Urinary bladder (tissue), 4 donors: ENCODE results near the gene MYL12B. TPM values are rescaled to one million over a fixed set of nuclear protein-coding genes. Genes with fewer than 3 reads are reported as not detected.

Source experiments
- DNase-seq: peaks from one replicate; pipeline ENCODE4 v3.0.0-alpha.2; 2015; ENCODE audit errors: extremely low spot score
- H3K27ac ChIP-seq: one replicate; pipeline ENCODE4 v1.5.1; 2013; ENCODE audit warnings: low read depth, mild to moderate bottlenecking, moderate library complexity
- H3K36me3 ChIP-seq: one replicate; pipeline ENCODE4 v1.6.1; 2013; ENCODE audit warnings: mild to moderate bottlenecking, moderate library complexity; ENCODE audit not compliant: insufficient read depth
- H3K4me1 ChIP-seq: one replicate; pipeline ENCODE4 v1.6.1; 2013; ENCODE audit warnings: mild to moderate bottlenecking, moderate library complexity; ENCODE audit not compliant: insufficient read depth
- H3K4me3 ChIP-seq: one replicate; pipeline ENCODE4 v1.5.1; 2013; ENCODE audit warnings: low read depth, low read length
- WGBS: extraction: QIAGEN DNeasy Blood & Tissue Kit; methylation state at CpG from one replicate; pipeline ENCODE4 v1.1.7; 2013; 5-methylcytosine and 5-hydroxymethylcytosine counted together
- polyA plus RNA-seq: library from polyadenylated mRNA; stranded (reverse); fragments of 200-250 nt; gene quantifications from one replicate; pipeline ENCODE4 v1.2.3, GENCODE V29; 2013
- total RNA-seq: library from RNA; depleted of rRNA; stranded (reverse); fragments of >200 nt; gene quantifications from one replicate; pipeline ENCODE4 v1.2.3, GENCODE V29; 2014
- donor health status: healthy with polysubstance abuse.
- donor health status: healthy.

MYL12B gene
- total and polyA plus RNA-seq, 2 donors = 264 to 320 TPM

DNA sequence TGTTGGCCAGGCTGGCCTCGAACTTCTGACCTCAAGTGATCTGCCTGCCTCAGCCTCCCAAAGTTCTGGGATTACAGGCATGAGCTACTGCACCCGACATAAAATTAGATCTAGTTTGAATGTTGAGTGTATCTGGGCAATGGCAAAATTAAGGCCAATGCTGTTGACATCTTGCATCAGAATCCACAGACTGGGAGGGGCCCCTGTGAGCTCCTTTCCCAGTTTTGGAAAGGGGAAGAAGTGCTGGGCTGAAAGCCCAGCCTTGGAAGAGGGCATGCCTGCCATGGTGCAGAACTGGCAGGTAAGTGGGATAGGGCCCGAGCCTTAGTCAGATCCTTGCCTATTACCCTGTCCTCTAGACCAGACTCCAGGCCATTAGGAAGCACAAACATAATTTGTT is 37.7 kb upstream of the MYL12B start:
- 81% methylated on average over 3 of the region's 3 CpGs for WGBS
- Histone ChIP-seq H3K4me1 (no peaks in the 10 kb centered on the region), H3K36me3 (no peaks in the 10 kb centered on the region), H3K27ac (no peak overlapping the region), H3K4me3 (no peak overlapping the region)
- DNase-seq = no peak

DNA sequence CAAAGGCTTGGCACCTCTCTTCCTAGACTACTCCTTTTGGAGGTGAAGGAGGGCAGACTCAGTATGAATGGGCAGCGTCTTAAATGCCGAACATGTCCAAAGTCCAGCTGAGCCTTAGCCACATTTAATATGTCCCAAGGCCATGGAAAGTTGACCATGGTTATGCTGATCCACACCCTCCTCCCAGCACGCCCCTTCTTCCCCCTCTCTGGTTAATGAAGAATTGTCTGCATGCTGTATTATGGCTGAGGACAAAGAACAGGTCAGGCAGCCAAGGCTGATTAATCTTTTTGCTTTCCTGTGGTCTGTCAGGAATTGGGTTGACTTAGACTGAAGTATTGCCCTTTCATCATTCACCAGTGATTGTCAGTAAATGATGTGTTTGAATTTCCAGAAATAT is 36.3 kb upstream of the MYL12B start:
- no peak for DNase-seq
- Histone ChIP-seq H3K4me3 (no peak overlapping the region), H3K4me1 (no peaks in the 10 kb centered on the region), H3K36me3 (no peaks in the 10 kb centered on the region), H3K27ac (no peak overlapping the region)
- WGBS = 96% methylated on average over 3 of the region's 3 CpGs

DNA sequence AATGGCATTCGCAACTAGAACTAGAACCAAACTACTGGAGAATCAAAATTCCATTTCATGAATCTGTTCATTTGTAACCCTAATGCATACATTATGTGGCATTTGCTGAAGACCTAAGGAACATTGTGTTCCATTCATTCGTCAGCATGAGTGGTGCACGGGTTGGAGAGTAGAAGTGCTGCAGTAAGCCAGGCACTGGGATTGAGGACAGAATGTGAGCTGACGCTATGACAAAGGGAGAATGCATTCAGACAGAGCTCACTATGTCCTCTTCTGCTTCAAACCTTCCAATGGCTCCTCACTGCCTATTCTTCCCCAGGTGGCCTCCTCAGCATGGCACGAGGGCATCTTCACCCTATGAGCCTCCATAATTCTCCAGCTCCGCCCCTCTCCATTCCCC is 35.9 kb upstream of the MYL12B start:
- Histone ChIP-seq H3K4me1 (no peaks in the 10 kb centered on the region), H3K36me3 (no peaks in the 10 kb centered on the region), H3K4me3 (no peak overlapping the region), H3K27ac (no peak overlapping the region)
- no peak for DNase-seq
- 90% methylated on average over 6 of the region's 6 CpGs for WGBS

DNA sequence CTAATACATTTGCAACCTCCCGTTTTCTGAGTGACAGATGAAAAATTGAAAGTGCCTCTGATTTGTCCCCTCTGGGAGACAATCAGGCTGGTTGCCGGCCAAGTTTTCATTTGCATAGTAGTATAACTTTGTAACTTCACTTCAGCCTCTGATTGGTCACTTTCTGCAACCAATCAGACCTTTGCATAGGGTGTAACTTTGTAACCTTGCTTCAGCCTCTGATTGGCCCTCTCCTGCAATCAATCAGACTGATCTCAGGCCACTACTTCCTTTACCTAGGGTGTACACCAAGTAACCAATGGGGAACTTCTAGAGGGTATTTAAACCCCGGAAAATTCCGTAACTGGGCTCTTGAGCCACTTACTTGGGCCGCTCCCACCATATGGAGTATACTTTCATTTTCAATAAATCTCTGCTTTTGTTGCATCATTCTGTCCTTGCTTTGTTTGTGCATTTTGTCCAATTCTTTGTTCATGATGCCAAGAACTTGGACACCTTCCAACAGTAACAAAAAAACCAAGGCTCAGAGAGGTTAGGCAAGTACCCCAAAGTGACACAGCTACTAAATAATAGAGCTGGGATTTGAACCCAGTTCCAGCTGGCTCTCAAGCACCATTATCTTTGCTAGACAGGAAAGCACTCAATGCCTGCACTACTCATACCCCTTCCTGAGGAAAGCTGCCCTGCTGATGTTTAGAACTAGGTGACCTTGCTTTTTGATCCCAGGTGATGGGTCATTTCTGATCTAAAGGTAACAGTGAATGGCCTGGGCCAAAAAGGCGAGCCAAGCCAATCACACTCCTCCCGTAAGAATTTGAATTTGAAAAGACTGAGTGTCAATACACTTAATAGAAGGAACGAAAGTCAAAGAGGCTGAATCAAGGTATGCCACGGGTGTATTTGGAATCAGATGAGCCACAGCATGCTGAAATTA is 31.3 kb upstream of the MYL12B start:
- Histone ChIP-seq H3K4me1 (no peaks in the 10 kb centered on the region), H3K36me3 (no peaks in the 10 kb centered on the region), H3K4me3 (no peak overlapping the region), H3K27ac (no peak overlapping the region)
- 90% methylated on average over 9 of the region's 9 CpGs for WGBS
- DNase-seq = no peak

- WGBS = 93% methylated on average over 1 of the region's 1 CpG
- Histone ChIP-seq H3K36me3 (no peaks in the 10 kb centered on the region), H3K4me3 (no peak overlapping the region), H3K27ac (no peak overlapping the region), H3K4me1 (no peaks in the 10 kb centered on the region)
- no peak for DNase-seq
Measured at GRCh38 chr18:3233004-3233403, 28.9 kb upstream of the MYL12B start.

DNA sequence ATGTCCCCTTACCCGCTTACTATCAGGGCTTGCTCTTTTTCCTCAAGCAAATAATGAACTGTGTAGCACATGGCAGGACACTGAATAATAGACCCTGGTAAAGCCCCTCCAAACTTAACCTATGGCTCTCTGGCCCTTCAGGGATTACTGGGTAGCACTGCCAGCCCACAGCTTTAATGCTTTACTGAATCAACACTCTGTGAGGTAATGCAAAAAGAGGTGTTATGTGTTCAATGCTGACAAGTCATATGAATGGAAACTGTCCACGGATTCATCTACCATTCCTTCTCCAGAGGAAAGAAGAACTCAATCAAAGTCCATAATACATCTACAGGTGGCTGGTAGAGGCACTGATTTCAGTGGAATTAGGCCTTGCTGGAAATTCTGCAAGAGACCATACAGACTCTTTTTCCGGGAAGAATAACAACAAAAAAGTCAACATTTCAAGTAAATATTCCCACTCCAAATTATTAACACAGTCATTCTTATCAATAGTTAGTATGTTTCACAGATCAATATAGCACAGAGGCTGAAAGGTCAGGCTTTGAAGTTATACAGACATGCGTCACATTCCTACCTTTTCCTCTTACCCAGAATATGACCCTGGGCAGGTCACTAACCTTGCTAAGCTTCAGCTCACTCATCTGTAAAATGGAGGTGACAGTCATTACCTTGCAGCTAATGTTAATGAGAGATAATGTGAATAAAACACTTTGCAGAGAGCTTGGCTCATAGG is 28.3 kb upstream of the MYL12B start:
- Histone ChIP-seq H3K27ac (no peak overlapping the region), H3K4me1 (no peaks in the 10 kb centered on the region), H3K4me3 (no peak overlapping the region), H3K36me3 (no peaks in the 10 kb centered on the region)
- DNase-seq = no peak
- WGBS = 88% methylated on average over 4 of the region's 4 CpGs

GRCh38 chr18:3234457-3234856 is 27.5 kb upstream of the MYL12B start:
- Histone ChIP-seq H3K36me3 (no peaks in the 10 kb centered on the region), H3K27ac (no peak overlapping the region), H3K4me1 (no peaks in the 10 kb centered on the region), H3K4me3 (no peak overlapping the region)
- DNase-seq = no peak
- 60% methylated on average over 5 of the region's 5 CpGs for WGBS

DNA sequence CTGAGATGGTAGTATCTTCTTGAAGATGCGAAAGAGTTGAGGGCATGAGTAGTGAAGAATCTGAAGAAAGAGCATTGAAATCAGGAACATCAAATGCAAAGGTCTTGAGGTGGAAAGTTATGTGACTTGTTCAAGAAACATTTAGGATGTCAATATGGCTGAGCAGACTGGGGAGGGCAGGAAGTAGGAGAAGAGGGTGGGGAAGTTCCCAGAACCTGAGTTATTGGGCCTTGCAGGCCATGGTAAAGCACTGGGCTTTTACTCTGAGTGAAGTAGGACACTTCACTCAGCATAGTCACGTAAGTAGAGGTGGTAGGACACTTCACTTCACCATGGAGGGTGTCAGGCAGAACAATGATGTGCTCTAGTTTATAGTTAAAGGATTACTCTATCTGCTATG is 26.1 kb upstream of the MYL12B start:
- DNase-seq = no peak
- H3K4me3 ChIP-seq = no peak overlapping the region
- WGBS = 97% methylated on average over 2 of the region's 2 CpGs
- no peaks in the 10 kb centered on the region for H3K36me3 ChIP-seq
- H3K27ac ChIP-seq = no peak overlapping the region
- no peaks in the 10 kb centered on the region for H3K4me1 ChIP-seq

DNA sequence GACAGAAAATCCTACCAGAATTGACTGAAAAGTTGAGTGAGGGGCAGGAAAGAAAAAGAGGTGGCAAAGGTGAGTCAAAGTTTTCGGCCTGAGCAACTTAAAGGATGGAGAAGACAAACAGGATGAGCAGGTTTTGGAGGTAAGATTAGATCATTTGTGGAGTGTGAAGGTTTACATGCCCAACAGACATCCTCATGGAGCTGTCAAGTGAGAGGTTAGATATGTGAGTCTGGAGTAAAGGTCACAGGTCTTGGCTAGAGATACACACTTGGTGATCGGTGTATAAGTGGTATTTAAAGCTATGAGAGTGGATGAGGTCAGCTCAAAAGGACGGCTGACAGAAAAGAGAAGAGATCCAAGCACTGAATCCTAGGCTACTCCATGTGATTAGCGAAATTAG is 25.5 kb upstream of the MYL12B start:
- Histone ChIP-seq H3K27ac (no peak overlapping the region), H3K36me3 (no peaks in the 10 kb centered on the region), H3K4me1 (no peaks in the 10 kb centered on the region), H3K4me3 (no peak overlapping the region)
- no peak for DNase-seq
- WGBS = 90% methylated on average over 4 of the region's 4 CpGs

- H3K36me3 ChIP-seq = no peaks in the 10 kb centered on the region
- no peak overlapping the region for H3K4me3 ChIP-seq
- DNase-seq = no peak
- H3K27ac ChIP-seq = no peak overlapping the region
- no peaks in the 10 kb centered on the region for H3K4me1 ChIP-seq
- WGBS = 92% methylated on average over 2 of the region's 2 CpGs
Measured at GRCh38 chr18:3238742-3239141, 23.2 kb upstream of the MYL12B start.

- H3K4me3 ChIP-seq = no peak overlapping the region
- H3K4me1 ChIP-seq = peaks cover 2% of the 10 kb centered on the region
- no peaks in the 10 kb centered on the region for H3K36me3 ChIP-seq
- WGBS = 72% methylated on average over 1 of the region's 1 CpG
- H3K27ac ChIP-seq = no peak overlapping the region
- DNase-seq = no peak
Measured at GRCh38 chr18:3245185-3245564, 16.8 kb upstream of the MYL12B start.

DNA sequence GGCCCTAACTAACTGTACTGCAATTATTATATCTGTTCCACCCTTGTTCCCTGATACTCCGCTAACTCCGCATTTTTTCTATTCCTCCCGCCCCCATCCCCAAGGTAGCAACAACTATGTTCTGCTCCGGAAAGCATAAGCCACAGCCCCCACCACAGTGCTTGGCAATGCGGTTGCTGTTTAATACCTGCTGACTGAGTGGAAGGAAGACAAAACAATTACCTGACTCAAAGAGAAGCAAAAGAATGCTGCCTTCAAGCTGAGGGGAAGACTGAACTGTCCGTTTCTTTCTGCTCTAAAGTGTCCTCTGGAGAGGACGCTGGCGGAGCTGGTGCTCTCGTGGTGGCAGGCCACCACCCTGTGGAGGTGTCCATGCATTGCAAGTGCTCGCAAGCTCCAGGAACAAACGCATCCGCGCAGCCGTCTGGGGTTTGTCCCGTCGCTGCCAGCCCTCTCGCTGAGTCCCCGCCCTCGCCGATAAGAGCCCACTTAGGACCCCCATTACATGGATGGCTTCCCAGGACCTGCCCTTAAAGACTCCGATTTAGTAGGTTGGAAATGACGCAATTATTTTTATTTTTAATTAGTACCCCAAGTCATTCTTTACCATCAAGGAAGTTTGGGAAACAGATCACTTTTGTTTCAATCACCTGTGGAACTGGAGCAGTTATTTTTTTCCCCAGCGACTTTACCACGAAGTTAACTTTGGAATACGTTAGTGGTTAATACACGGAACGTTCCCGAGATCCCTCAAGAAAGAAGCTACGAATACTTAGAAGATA is 15.9 kb upstream of the MYL12B start:
- Histone ChIP-seq H3K4me1 (peaks cover 2% of the 10 kb centered on the region), H3K36me3 (no peaks in the 10 kb centered on the region), H3K27ac (peak overlapping the region; percentile 71), H3K4me3 (peak overlapping the region; percentile 72)
- 10% methylated on average over 29 of the region's 29 CpGs for WGBS
- DNase-seq = peak; percentile 69

GRCh38 chr18:3246635-3247239 is 15.2 kb upstream of the MYL12B start:
- H3K36me3 ChIP-seq = no peaks in the 10 kb centered on the region
- peak overlapping the region; percentile 71 for H3K27ac ChIP-seq
- peak overlapping the region; percentile 72 for H3K4me3 ChIP-seq
- no peak for DNase-seq
- peaks cover 2% of the 10 kb centered on the region for H3K4me1 ChIP-seq
- 38% methylated on average over 23 of the region's 23 CpGs for WGBS
